ENCODE measurements around the gene ZBTB42.

The ZBTB42 gene

GRCh38 chr14:104784846-104785707 is 15.8 kb upstream of the ZBTB42 start:
- Histone ChIP-seq H3K36me3 (ENCODE audit: control insufficient read depth, insufficient read depth, low read length) (peaks cover 64% of the 10 kb centered on the region), H3K4me1 (ENCODE audit: control insufficient read depth, insufficient read depth, low read length, poor library complexity, severe bottlenecking) (no peaks in the 10 kb centered on the region), H3K27ac (ENCODE audit: low read depth, low read length, severe bottlenecking) (no peak overlapping the region), H3K4me3 (ENCODE audit: extremely low read depth, insufficient read depth, low read length, poor library complexity, severe bottlenecking) (no peak overlapping the region), H3K9me3 (ENCODE audit: control insufficient read depth, low read length) (no peaks in the 10 kb centered on the region)
- 93 to 94% methylated on average over 23 to 28 of the region's 36 CpGs for WGBS, 2 experiments (ENCODE audit: insufficient coverage in 2 of 2)

GRCh38 chr14:104785708-104786080 is 15.2 kb upstream of the ZBTB42 start:
- H3K4me3 ChIP-seq (ENCODE audit: extremely low read depth, insufficient read depth, low read length, poor library complexity, severe bottlenecking): no peak overlapping the region
- H3K4me1 ChIP-seq (ENCODE audit: control insufficient read depth, insufficient read depth, low read length, poor library complexity, severe bottlenecking): no peaks in the 10 kb centered on the region
- WGBS, 2 experiments (ENCODE audit: insufficient coverage in 2 of 2): 94 to 98% methylated on average over 8 to 9 of the region's 13 CpGs
- no peaks in the 10 kb centered on the region for H3K9me3 ChIP-seq (ENCODE audit: control insufficient read depth, low read length)
- H3K36me3 ChIP-seq (ENCODE audit: control insufficient read depth, insufficient read depth, low read length): peaks cover 62% of the 10 kb centered on the region
- no peak overlapping the region for H3K27ac ChIP-seq (ENCODE audit: low read depth, low read length, severe bottlenecking)

GRCh38 chr14:104786091-104786586 is 14.8 kb upstream of the ZBTB42 start:
- Histone ChIP-seq H3K27ac (ENCODE audit: low read depth, low read length, severe bottlenecking) (no peak overlapping the region), H3K9me3 (ENCODE audit: control insufficient read depth, low read length) (no peaks in the 10 kb centered on the region), H3K4me1 (ENCODE audit: control insufficient read depth, insufficient read depth, low read length, poor library complexity, severe bottlenecking) (no peaks in the 10 kb centered on the region), H3K36me3 (ENCODE audit: control insufficient read depth, insufficient read depth, low read length) (peaks cover 63% of the 10 kb centered on the region), H3K4me3 (ENCODE audit: extremely low read depth, insufficient read depth, low read length, poor library complexity, severe bottlenecking) (no peak overlapping the region)
- 95 to 97% methylated on average over 5 to 8 of the region's 14 CpGs for WGBS, 2 experiments (ENCODE audit: insufficient coverage in 2 of 2)

GRCh38 chr14:104786726-104787675 is 13.9 kb upstream of the ZBTB42 start:
- 95 to 98% methylated on average over 22 to 27 of the region's 30 CpGs for WGBS, 2 experiments (ENCODE audit: insufficient coverage in 2 of 2)
- peaks cover 64% of the 10 kb centered on the region for H3K36me3 ChIP-seq (ENCODE audit: control insufficient read depth, insufficient read depth, low read length)
- no peaks in the 10 kb centered on the region for H3K9me3 ChIP-seq (ENCODE audit: control insufficient read depth, low read length)
- H3K4me3 ChIP-seq (ENCODE audit: extremely low read depth, insufficient read depth, low read length, poor library complexity, severe bottlenecking): no peak overlapping the region
- H3K4me1 ChIP-seq (ENCODE audit: control insufficient read depth, insufficient read depth, low read length, poor library complexity, severe bottlenecking): no peaks in the 10 kb centered on the region
- no peak overlapping the region for H3K27ac ChIP-seq (ENCODE audit: low read depth, low read length, severe bottlenecking)

GRCh38 chr14:104787736-104788135 is 13.2 kb upstream of the ZBTB42 start:
- H3K27ac ChIP-seq (ENCODE audit: low read depth, low read length, severe bottlenecking): no peak overlapping the region
- 95 to 100% methylated on average over 5 to 7 of the region's 7 CpGs for WGBS, 2 experiments (ENCODE audit: insufficient coverage in 2 of 2)
- peaks cover 70% of the 10 kb centered on the region for H3K36me3 ChIP-seq (ENCODE audit: control insufficient read depth, insufficient read depth, low read length)
- no peak overlapping the region for H3K4me3 ChIP-seq (ENCODE audit: extremely low read depth, insufficient read depth, low read length, poor library complexity, severe bottlenecking)
- peaks cover 5% of the 10 kb centered on the region for H3K4me1 ChIP-seq (ENCODE audit: control insufficient read depth, insufficient read depth, low read length, poor library complexity, severe bottlenecking)
- no peaks in the 10 kb centered on the region for H3K9me3 ChIP-seq (ENCODE audit: control insufficient read depth, low read length)

- no peak overlapping the region for H3K27ac ChIP-seq (ENCODE audit: low read depth, low read length, severe bottlenecking)
Measured at GRCh38 chr14:104788161-104788818, 12.6 kb upstream of the ZBTB42 start.

GRCh38 chr14:104788873-104789663 is 11.8 kb upstream of the ZBTB42 start:
- H3K9me3 ChIP-seq (ENCODE audit: control insufficient read depth, low read length): no peaks in the 10 kb centered on the region
- no peak overlapping the region for H3K27ac ChIP-seq (ENCODE audit: low read depth, low read length, severe bottlenecking)
- H3K4me1 ChIP-seq (ENCODE audit: control insufficient read depth, insufficient read depth, low read length, poor library complexity, severe bottlenecking): peaks cover 17% of the 10 kb centered on the region
- H3K4me3 ChIP-seq (ENCODE audit: extremely low read depth, insufficient read depth, low read length, poor library complexity, severe bottlenecking): no peak overlapping the region
- 93% methylated on average over 34 to 36 of the region's 39 CpGs for WGBS, 2 experiments (ENCODE audit: insufficient coverage in 2 of 2)
- peaks cover 76% of the 10 kb centered on the region for H3K36me3 ChIP-seq (ENCODE audit: control insufficient read depth, insufficient read depth, low read length)

More at GRCh38 chr14:104788161-104788818, 12.6 kb upstream of the ZBTB42 start:
- 96 to 98% methylated on average over 11 to 14 of the region's 14 CpGs for WGBS, 2 experiments (ENCODE audit: insufficient coverage in 2 of 2)
- Histone ChIP-seq H3K4me1 (ENCODE audit: control insufficient read depth, insufficient read depth, low read length, poor library complexity, severe bottlenecking) (peaks cover 11% of the 10 kb centered on the region), H3K36me3 (ENCODE audit: control insufficient read depth, insufficient read depth, low read length) (peaks cover 73% of the 10 kb centered on the region), H3K4me3 (ENCODE audit: extremely low read depth, insufficient read depth, low read length, poor library complexity, severe bottlenecking) (no peak overlapping the region), H3K9me3 (ENCODE audit: control insufficient read depth, low read length) (no peaks in the 10 kb centered on the region)

- peaks cover 73% of the 10 kb centered on the region for H3K36me3 ChIP-seq (ENCODE audit: control insufficient read depth, insufficient read depth, low read length)
- H3K4me3 ChIP-seq (ENCODE audit: extremely low read depth, insufficient read depth, low read length, poor library complexity, severe bottlenecking): no peak overlapping the region
- no peak overlapping the region for H3K27ac ChIP-seq (ENCODE audit: low read depth, low read length, severe bottlenecking)
- H3K4me1 ChIP-seq (ENCODE audit: control insufficient read depth, insufficient read depth, low read length, poor library complexity, severe bottlenecking): peaks cover 17% of the 10 kb centered on the region
- H3K9me3 ChIP-seq (ENCODE audit: control insufficient read depth, low read length): no peaks in the 10 kb centered on the region
- 95 to 98% methylated on average over 16 to 24 of the region's 31 CpGs for WGBS, 2 experiments (ENCODE audit: insufficient coverage in 2 of 2)
Measured at GRCh38 chr14:104789752-104790743, 10.9 kb upstream of the ZBTB42 start.

- Histone ChIP-seq H3K4me3 (ENCODE audit: extremely low read depth, insufficient read depth, low read length, poor library complexity, severe bottlenecking) (no peak overlapping the region), H3K4me1 (ENCODE audit: control insufficient read depth, insufficient read depth, low read length, poor library complexity, severe bottlenecking) (peaks cover 24% of the 10 kb centered on the region), H3K27ac (ENCODE audit: low read depth, low read length, severe bottlenecking) (no peak overlapping the region), H3K9me3 (ENCODE audit: control insufficient read depth, low read length) (no peaks in the 10 kb centered on the region), H3K36me3 (ENCODE audit: control insufficient read depth, insufficient read depth, low read length) (peaks cover 61% of the 10 kb centered on the region)
- WGBS, 2 experiments (ENCODE audit: insufficient coverage in 2 of 2): 90 to 97% methylated on average over 8 to 9 of the region's 9 CpGs
Measured at GRCh38 chr14:104791425-104791824, 9.5 kb upstream of the ZBTB42 start.

Data from mesodermal cell (in vitro differentiated cells).